HepG2 (cell line): Measurements from ENCODE around the gene SLC35E4. TPM values are rescaled to one million over a fixed set of nuclear protein-coding genes. Genes with fewer than 3 reads are reported as not detected.
A peak's percentile ranks its signal among the peaks of the same experiment; 100 is the strongest.

ENCODE experiments used
- ARNT2 ChIP-seq: sonication (generic); formaldehyde crosslinking; IDR thresholded peaks from 2 replicates; pipeline ENCODE4 v1.8.0; 2022; ENCODE audit warnings: mild to moderate bottlenecking, low read depth, missing genetic modification reagents, moderate library complexity
- ATM ChIP-seq: fragments of 450-650 bp; IDR thresholded peaks from 2 replicates; pipeline ENCODE4 v1.7.1; 2017; ENCODE audit warnings: mild to moderate bottlenecking, borderline replicate concordance
- BATF2 ChIP-seq: sonication (generic); formaldehyde crosslinking; IDR thresholded peaks from 2 replicates; pipeline ENCODE4 v1.8.0; 2022; ENCODE audit warnings: mild to moderate bottlenecking, missing genetic modification reagents, moderate library complexity
- DNMT1 ChIP-seq: sonication (generic); formaldehyde crosslinking; IDR thresholded peaks from 2 replicates; pipeline ENCODE4 v1.5.1; 2020; ENCODE audit warnings: mild to moderate bottlenecking, missing genetic modification reagents
- GTF3A ChIP-seq: sonication (generic); formaldehyde crosslinking; conservative IDR thresholded peaks from 2 replicates; pipeline ENCODE4 v1.4.0; 2020; ENCODE audit warnings: mild to moderate bottlenecking, missing genetic modification reagents
- KAT8 ChIP-seq: IDR thresholded peaks from 2 replicates; pipeline ENCODE4 v1.6.1; 2016; ENCODE audit warnings: missing genetic modification reagents, missing compliant biosample characterization
- KDM3A ChIP-seq: IDR thresholded peaks from 2 replicates; pipeline ENCODE4 v1.6.1; 2018; ENCODE audit warnings: low read depth, missing compliant biosample characterization
- MYNN ChIP-seq: sonication (generic); formaldehyde crosslinking; IDR thresholded peaks from 2 replicates; pipeline ENCODE4 v1.4.0; 2020; ENCODE audit warnings: mild to moderate bottlenecking, low read depth, missing genetic modification reagents
- SMAD3 ChIP-seq: sonication (generic); formaldehyde crosslinking; IDR thresholded peaks from 2 replicates; pipeline ENCODE4 v1.4.0; 2020; ENCODE audit warnings: missing genetic modification reagents
- ZFP36L2 ChIP-seq: sonication (generic); formaldehyde crosslinking; IDR thresholded peaks from 2 replicates; pipeline ENCODE4 v1.4.0; 2020; ENCODE audit warnings: missing genetic modification reagents
- ZFP91 ChIP-seq: sonication (generic); formaldehyde crosslinking; IDR thresholded peaks from 2 replicates; pipeline ENCODE4 v1.9.0; 2022; ENCODE audit warnings: missing genetic modification reagents, mild to moderate bottlenecking, borderline replicate concordance
- ZHX2 ChIP-seq, 2 experiments: sonication (generic) in 1 of 2; formaldehyde crosslinking in 1 of 2; IDR thresholded peaks; 2 replicates each; pipeline versions ENCODE4 v1.6.1 to v1.9.0; 2014 to 2022; ENCODE audit warnings: antibody characterized with exemption in 1 of 2, borderline replicate concordance in 1 of 2, inconsistent platforms in 1 of 2, low read depth in 1 of 2, missing genetic modification reagents in 1 of 2
- ZNF263 ChIP-seq: sonication (generic); formaldehyde crosslinking; IDR thresholded peaks from 2 replicates; pipeline ENCODE4 v1.4.0; 2020; ENCODE audit warnings: missing genetic modification reagents
- ZNF383 ChIP-seq: sonication (generic); formaldehyde crosslinking; IDR thresholded peaks from 2 replicates; pipeline ENCODE4 v1.4.0; 2020; ENCODE audit warnings: missing genetic modification reagents, mild to moderate bottlenecking, borderline replicate concordance
- ZNF430 ChIP-seq: sonication (generic); formaldehyde crosslinking; IDR thresholded peaks from 2 replicates; pipeline ENCODE4 v1.9.0; 2021; ENCODE audit warnings: mild to moderate bottlenecking, missing genetic modification reagents
- ZNF496 ChIP-seq: sonication (generic); formaldehyde crosslinking; IDR thresholded peaks from 2 replicates; pipeline ENCODE4 v1.8.1; 2023; ENCODE audit warnings: mild to moderate bottlenecking, moderate library complexity, missing genetic modification reagents; ENCODE audit not compliant: insufficient replicate concordance
- ZNF569 ChIP-seq: sonication (generic); formaldehyde crosslinking; IDR thresholded peaks from 2 replicates; pipeline ENCODE4 v1.5.0; 2020; ENCODE audit warnings: mild to moderate bottlenecking, missing genetic modification reagents, moderate library complexity, borderline replicate concordance
- ZNF597 ChIP-seq: sonication (generic); formaldehyde crosslinking; IDR thresholded peaks from 2 replicates; pipeline ENCODE4 v1.5.0; 2020; ENCODE audit warnings: missing genetic modification reagents
- ZNF746 ChIP-seq: sonication (generic); formaldehyde crosslinking; IDR thresholded peaks from 2 replicates; pipeline ENCODE4 v1.8.0; 2022; ENCODE audit warnings: mild to moderate bottlenecking, missing genetic modification reagents
- ZNF768 ChIP-seq: sonication (generic); formaldehyde crosslinking; IDR thresholded peaks from 2 replicates; pipeline ENCODE4 v1.4.0; 2020; ENCODE audit warnings: missing genetic modification reagents
- polyA plus RNA-seq, 8 experiments: library from polyadenylated mRNA; depleted of rRNA in 3 of 8; stranded (reverse) in 7 of 8; unstranded in 1 of 8; fragments of >200 nt; fragmentation: Illumina TruSeq in 4 of 8; extraction: Trizol in 4 of 8; gene quantifications; 2 replicates each; pipeline versions ENCODE4 v1.2.1 to v1.2.3, GENCODE V29; 2011 to 2016; ENCODE audit warnings: low read depth in 4 of 8, missing spikeins in 1 of 8, mixed read lengths in 1 of 8; ENCODE audit not compliant: insufficient read depth in 1 of 8
- total RNA-seq, 5 experiments: library from RNA; depleted of rRNA; stranded (reverse); fragments of >200 nt; fragmentation: Illumina TruSeq; extraction: Trizol; gene quantifications; 2 replicates each; pipeline ENCODE4 v1.2.3, GENCODE V29; 2016; ENCODE audit warnings: low read depth in 1 of 5

The SLC35E4 gene
- total and polyA plus RNA-seq, 2 of the 13 experiments (the other 11 are each of a cell fraction or from before 2014, with no cell fraction given), result 0.07 to 0.15 TPM

- TF ChIP-seq ZFP91 (CRISPR knock-in tag) (0 out of 2 replicates have a peak, but pooled peaks have one; percentile 2), ZNF263 (no peak), ZNF597 (no peak), ZNF746 (CRISPR knock-in tag) (0 out of 2 replicates have a peak, but pooled peaks have one; percentile 37), ZHX2 (IDR thresholded peaks at IDR 0.05; ENCODE audit: low read depth) (no peak), ZHX2 (CRISPR knock-in tag; IDR thresholded peaks at IDR 0.05; ENCODE audit: borderline replicate concordance) (no peak), ZNF569 (CRISPR knock-in tag) (no peak), KDM3A (CRISPR knock-in tag) (no peak), ZNF383 (no peak), ATM (no peak), MYNN (CRISPR knock-in tag) (no peak), DNMT1 (CRISPR knock-in tag) (no peak), KAT8 (CRISPR knock-in tag) (no peak), ZNF768 (CRISPR knock-in tag) (no peak), ZNF496 (CRISPR knock-in tag) (no peak), ZFP36L2 (CRISPR knock-in tag) (no peak), BATF2 (CRISPR knock-in tag) (no peak), SMAD3 (CRISPR knock-in tag) (no peak), GTF3A (CRISPR knock-in tag) (no peak), ARNT2 (CRISPR knock-in tag) (0 out of 2 replicates have a peak, but pooled peaks have one; percentile 15), ZNF430 (CRISPR knock-in tag) (no peak)
Measured at GRCh38 chr22:30668386-30668710, 32.8 kb downstream of the SLC35E4 start (continued).
